PC-3 (cell line): ENCODE data around the gene CAMK4. TPM values are rescaled to one million over a fixed set of nuclear protein-coding genes. Genes with fewer than 3 reads are reported as not detected.
A peak's percentile ranks its signal among the peaks of the same experiment; 100 is the strongest.

ENCODE experiments used
- ATAC-seq: fragments of 200-7000 bp; cut with Tn5 transposase; 2 replicates; pipeline ENCODE4 v1.9.1; 2020; ENCODE audit warnings: mild to moderate bottlenecking, moderate library complexity
- BruUV-seq: library from RNA; stranded (reverse); fragments of 400-500 nt; replicated peaks from 2 replicates; lab custom pipeline; 2021; lab: Mats Ljungman, UMichigan
- CTCF ChIA-PET: fragments of 300-600 bp; sonication (Branson Sonifier 250); formaldehyde crosslinking; loops from one replicate; lab custom pipeline; 2022; ENCODE audit warnings: antibody characterized with exemption; lab: Charles Lee
- POLR2A ChIA-PET: fragments of 300-600 bp; sonication (Branson Sonifier 250); formaldehyde crosslinking; loops from one replicate; lab custom pipeline; 2022; ENCODE audit warnings: antibody characterized with exemption; ENCODE audit not compliant: unreplicated experiment; lab: Charles Lee
- DNase-seq: peaks from one replicate; pipeline ENCODE4 v3.0.0-alpha.2; 2015
- H2AFZ ChIP-seq: fragments of 300-600 bp; sonication (generic); 2 replicates; pipeline ENCODE4 v1.6.0; 2016; ENCODE audit warnings: antibody characterized with exemption, low read length
- H3F3A ChIP-seq: fragments of 300-600 bp; sonication (generic); one replicate; pipeline ENCODE4 v1.6.0; 2017; ENCODE audit warnings: antibody characterized with exemption, low read length, control low read depth, mild to moderate bottlenecking; ENCODE audit not compliant: unreplicated experiment
- H3K27ac ChIP-seq: fragments of 300-600 bp; sonication (generic); 2 replicates; pipeline ENCODE4 v1.5.1; 2016; ENCODE audit warnings: mild to moderate bottlenecking, low read length
- H3K27me3 ChIP-seq: fragments of 300-600 bp; sonication (generic); 2 replicates; pipeline ENCODE4 v1.6.1; 2016; ENCODE audit warnings: low read length, mixed read lengths
- H3K36me3 ChIP-seq: fragments of 300-600 bp; sonication (generic); 2 replicates; pipeline ENCODE4 v1.6.1; 2016; ENCODE audit warnings: low read depth, mixed run types, low read length, mixed read lengths
- H3K4me1 ChIP-seq: fragments of 300-600 bp; sonication (generic); 2 replicates; pipeline ENCODE4 v1.5.1; 2016; ENCODE audit warnings: low read length; ENCODE audit not compliant: insufficient read depth
- H3K4me2 ChIP-seq: fragments of 300-600 bp; sonication (generic); 2 replicates; pipeline ENCODE4 v1.6.0; 2016; ENCODE audit warnings: low read length
- H3K4me3 ChIP-seq: fragments of 300-600 bp; sonication (generic); 2 replicates; pipeline ENCODE4 v1.5.1; 2016; ENCODE audit warnings: mild to moderate bottlenecking, low read length, mixed read lengths
- H3K79me2 ChIP-seq: fragments of 300-600 bp; sonication (generic); 2 replicates; pipeline ENCODE4 v1.6.1; 2017; ENCODE audit warnings: low read length, mixed read lengths
- H3K9ac ChIP-seq: fragments of 300-600 bp; sonication (generic); 2 replicates; pipeline ENCODE4 v1.6.0; 2016; ENCODE audit warnings: mild to moderate bottlenecking, low read length
- H3K9me2 ChIP-seq: fragments of 300-600 bp; sonication (generic); replicated peaks from 2 replicates; pipeline ENCODE4 v1.6.1; 2016; ENCODE audit warnings: mixed run types, low read length, mixed read lengths
- H3K9me3 ChIP-seq: fragments of 300-600 bp; sonication (generic); 2 replicates; pipeline ENCODE4 v1.6.1; 2016; ENCODE audit warnings: low read length, mixed read lengths
- H4K20me1 ChIP-seq: fragments of 300-600 bp; sonication (generic); 2 replicates; pipeline ENCODE4 v1.6.1; 2016; ENCODE audit warnings: low read length, mixed read lengths
- CTCF ChIP-seq: fragments of 300-600 bp; sonication (generic); conservative IDR thresholded peaks from 2 replicates; pipeline ENCODE4 v1.5.1; 2017; ENCODE audit warnings: antibody characterized with exemption, low read depth, mild to moderate bottlenecking, low read length
- EZH2 ChIP-seq: fragments of 300-600 bp; sonication (generic); IDR thresholded peaks from one replicate; pipeline ENCODE4 v1.6.1; 2017; ENCODE audit warnings: antibody characterized with exemption, mild to moderate bottlenecking, low read length; ENCODE audit not compliant: unreplicated experiment
- EZH2phosphoT487 ChIP-seq: fragments of 300-600 bp; sonication (generic); IDR thresholded peaks from 2 replicates; pipeline ENCODE4 v1.6.1; 2018; ENCODE audit warnings: mild to moderate bottlenecking, antibody characterized with exemption, low read length, borderline replicate concordance
- intact Hi-C: fragments of 100-400 bp; cut with micrococcal nuclease; formaldehyde crosslinking; loops from 2 replicates; pipeline ENCODE4 v1.9.0; 2023
- total RNA-seq: library from RNA; depleted of rRNA; stranded (reverse); fragments of >200 nt; gene quantifications from 2 replicates; pipeline ENCODE4 v1.2.3, GENCODE V29; 2014

Gene CAMK4
- total RNA-seq, 1 experiment from 2014 or later = 0.55 TPM

- ChIA-PET CTCF (no interaction called here), POLR2A (no interaction called here)
- Histone ChIP-seq H3K27ac (no peak overlapping the region), H3K27me3 (peaks cover 78% of the 10 kb centered on the region), H3K36me3 (no peaks in the 10 kb centered on the region), H3F3A (no peaks in the 10 kb centered on the region), H3K4me1 (peaks cover 9% of the 10 kb centered on the region; the same call in 1 of the 2 replicates), H3K79me2 (no peaks in the 10 kb centered on the region), H3K4me3 (no peak overlapping the region), H3K9me3 (no peaks in the 10 kb centered on the region), H2AFZ (no peak overlapping the region), H3K9me2 (no peaks in the 10 kb centered on the region), H3K9ac (no peak overlapping the region), H4K20me1 (no peaks in the 10 kb centered on the region), H3K4me2 (no peak overlapping the region)
- intact Hi-C loops = no loop called here
- ATAC-seq = no peak
- TF ChIP-seq CTCF = no peak
- DNase-seq = no peak
- no TSS peak for BruUV-seq
Measured at GRCh38 chr5:111227226-111227782, 3.1 kb downstream of the CAMK4 start.

- POLR2A ChIA-PET = no interaction called here
- ATAC-seq = no peak
- Histone ChIP-seq H3K27ac (no peak overlapping the region), H3K9ac (no peak overlapping the region), H3K4me3 (no peak overlapping the region), H3K36me3 (no peaks in the 10 kb centered on the region), H3K9me2 (no peaks in the 10 kb centered on the region), H3K4me2 (no peak overlapping the region), H3K9me3 (no peaks in the 10 kb centered on the region), H2AFZ (no peak overlapping the region), H3F3A (no peaks in the 10 kb centered on the region), H3K79me2 (no peaks in the 10 kb centered on the region), H3K27me3 (peaks cover 76% of the 10 kb centered on the region), H3K4me1 (peaks cover 9% of the 10 kb centered on the region; the same call in 1 of the 2 replicates), H4K20me1 (no peaks in the 10 kb centered on the region)
- CTCF ChIA-PET = no interaction called here
- no TSS peak for BruUV-seq
- intact Hi-C loops = no loop called here
- TF ChIP-seq EZH2phosphoT487 = no peak
- no peak for TF ChIP-seq EZH2
- no peak for TF ChIP-seq CTCF
- DNase-seq = peak; percentile 45
Measured at GRCh38 chr5:111227801-111228200, 3.6 kb downstream of the CAMK4 start.

GRCh38 chr5:111228520-111229220 is 4.5 kb downstream of the CAMK4 start:
- H3K79me2 ChIP-seq = no peaks in the 10 kb centered on the region
- no TSS peak for BruUV-seq
- H2AFZ ChIP-seq = no peak overlapping the region
- H4K20me1 ChIP-seq = no peaks in the 10 kb centered on the region
- peaks cover 73% of the 10 kb centered on the region for H3K27me3 ChIP-seq
- no peaks in the 10 kb centered on the region for H3K36me3 ChIP-seq
- DNase-seq (no peak), ATAC-seq (no peak)
- ChIA-PET CTCF (no interaction called here), POLR2A (no interaction called here)
- no peak for TF ChIP-seq EZH2phosphoT487
- no peak for TF ChIP-seq CTCF
- H3K4me3 ChIP-seq = no peak overlapping the region
- intact Hi-C loops = no loop called here
- H3K4me1 ChIP-seq = peaks cover 9% of the 10 kb centered on the region; the same call in 1 of the 2 replicates
- no peaks in the 10 kb centered on the region for H3K9me3 ChIP-seq
- H3K27ac ChIP-seq = no peak overlapping the region
- H3F3A ChIP-seq = no peaks in the 10 kb centered on the region
- H3K4me2 ChIP-seq = no peak overlapping the region
- no peak overlapping the region for H3K9ac ChIP-seq
- H3K9me2 ChIP-seq = no peaks in the 10 kb centered on the region
